ENCODE data around the gene HMCN1. TPM values are rescaled to one million over a fixed set of nuclear protein-coding genes. Genes with fewer than 3 reads are reported as not detected.

Gene HMCN1
- total and polyA plus RNA-seq, 9 donors: 1.4 to 26.6 (median 3.8) TPM

DNA sequence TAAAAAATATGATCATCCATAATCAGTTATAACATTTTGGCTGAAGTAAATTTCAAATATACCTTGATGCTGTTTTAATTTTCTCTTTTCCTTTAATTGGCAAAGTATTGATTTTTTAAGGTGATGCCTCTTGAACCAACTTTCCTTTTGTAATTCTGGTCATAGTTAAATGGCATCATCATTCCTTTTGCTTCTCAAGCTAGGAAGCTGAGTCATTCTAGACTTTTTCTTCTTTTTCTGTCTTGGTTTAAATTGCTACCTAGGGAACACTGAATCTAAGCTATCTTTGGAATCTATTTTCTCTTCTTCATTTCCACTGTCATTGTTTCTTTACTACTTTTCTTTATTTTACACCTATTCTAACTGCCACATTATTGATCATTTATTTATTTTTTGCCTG lies 162.7 kb downstream of the HMCN1 start:
- Histone ChIP-seq H3K4me3 (no peak overlapping the region), H3K27me3 (no peaks in the 10 kb centered on the region), H3K4me1 (ENCODE audit: insufficient read depth) (no peaks in the 10 kb centered on the region), H3K9me3 (no peaks in the 10 kb centered on the region), H3K36me3 (no peaks in the 10 kb centered on the region), H3K27ac (no peak overlapping the region)
- TF ChIP-seq, protein P1, sequence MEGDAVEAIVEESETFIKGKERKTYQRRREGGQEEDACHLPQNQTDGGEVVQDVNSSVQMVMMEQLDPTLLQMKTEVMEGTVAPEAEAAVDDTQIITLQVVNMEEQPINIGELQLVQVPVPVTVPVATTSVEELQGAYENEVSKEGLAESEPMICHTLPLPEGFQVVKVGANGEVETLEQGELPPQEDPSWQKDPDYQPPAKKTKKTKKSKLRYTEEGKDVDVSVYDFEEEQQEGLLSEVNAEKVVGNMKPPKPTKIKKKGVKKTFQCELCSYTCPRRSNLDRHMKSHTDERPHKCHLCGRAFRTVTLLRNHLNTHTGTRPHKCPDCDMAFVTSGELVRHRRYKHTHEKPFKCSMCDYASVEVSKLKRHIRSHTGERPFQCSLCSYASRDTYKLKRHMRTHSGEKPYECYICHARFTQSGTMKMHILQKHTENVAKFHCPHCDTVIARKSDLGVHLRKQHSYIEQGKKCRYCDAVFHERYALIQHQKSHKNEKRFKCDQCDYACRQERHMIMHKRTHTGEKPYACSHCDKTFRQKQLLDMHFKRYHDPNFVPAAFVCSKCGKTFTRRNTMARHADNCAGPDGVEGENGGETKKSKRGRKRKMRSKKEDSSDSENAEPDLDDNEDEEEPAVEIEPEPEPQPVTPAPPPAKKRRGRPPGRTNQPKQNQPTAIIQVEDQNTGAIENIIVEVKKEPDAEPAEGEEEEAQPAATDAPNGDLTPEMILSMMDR (IDR thresholded peaks at IDR 0.05): no peak
- TF ChIP-seq POLR2A (IDR thresholded peaks at IDR 0.05) (no peak), EP300 (IDR thresholded peaks at IDR 0.05) (no peak)
- DNase-seq: no peak
- intact Hi-C loops (cut with DNase I): no loop called here

DNA sequence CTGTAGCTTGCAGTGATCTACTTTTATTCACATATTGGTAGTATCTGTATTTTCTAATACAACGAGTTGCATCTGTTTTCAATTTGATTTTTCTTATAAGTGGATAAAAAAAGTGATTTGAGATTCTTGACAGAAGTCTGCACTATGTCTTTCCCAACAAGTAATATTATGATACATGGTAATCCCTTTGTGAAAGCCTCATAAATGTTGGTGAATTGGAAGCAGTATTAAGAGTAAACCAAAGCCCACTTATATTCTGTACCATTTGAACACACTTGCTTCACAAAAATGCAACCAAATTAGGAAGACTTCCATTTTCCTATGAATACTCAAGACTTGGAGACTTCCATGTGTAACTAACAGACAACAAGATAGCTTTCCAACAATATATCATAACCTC lies 172.0 kb downstream of the HMCN1 start:
- no peaks in the 10 kb centered on the region for H3K4me1 ChIP-seq (ENCODE audit: insufficient read depth)
- H3K4me3 ChIP-seq: no peak overlapping the region
- intact Hi-C loops (cut with DNase I): no loop called here
- no peak overlapping the region for H3K27ac ChIP-seq
- no peak for DNase-seq
- no peaks in the 10 kb centered on the region for H3K9me3 ChIP-seq
- TF ChIP-seq, protein P1 (IDR thresholded peaks at IDR 0.05): no peak
- TF ChIP-seq POLR2A (IDR thresholded peaks at IDR 0.05): no peak
- no peak for TF ChIP-seq EP300 (IDR thresholded peaks at IDR 0.05)
- H3K36me3 ChIP-seq: no peaks in the 10 kb centered on the region
- H3K27me3 ChIP-seq: peaks cover 5% of the 10 kb centered on the region
- 60 to 74% (median 66%) methylated on average over 1 of the region's 1 CpG for WGBS, 3 donors

DNA sequence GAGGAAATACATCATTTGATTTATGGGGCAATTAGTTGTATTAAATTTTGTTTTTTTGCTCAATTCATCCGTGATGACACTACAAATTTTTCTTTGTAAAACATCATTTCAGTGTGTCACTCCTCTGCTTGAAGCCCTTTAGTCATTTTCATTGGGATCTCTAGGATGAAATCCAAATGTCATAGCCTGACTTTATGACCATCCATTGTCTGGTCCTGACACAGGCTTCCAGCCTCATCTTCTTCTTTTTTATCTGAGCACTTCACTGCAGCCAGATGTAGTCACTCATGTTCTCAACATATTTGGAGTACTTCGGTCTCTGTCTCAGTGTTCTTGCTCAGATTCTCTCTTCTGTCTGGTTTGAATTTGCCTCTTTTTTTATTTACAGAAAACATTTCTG lies 173.1 kb downstream of the HMCN1 start:
- intact Hi-C loops (cut with DNase I): no loop called here

DNA sequence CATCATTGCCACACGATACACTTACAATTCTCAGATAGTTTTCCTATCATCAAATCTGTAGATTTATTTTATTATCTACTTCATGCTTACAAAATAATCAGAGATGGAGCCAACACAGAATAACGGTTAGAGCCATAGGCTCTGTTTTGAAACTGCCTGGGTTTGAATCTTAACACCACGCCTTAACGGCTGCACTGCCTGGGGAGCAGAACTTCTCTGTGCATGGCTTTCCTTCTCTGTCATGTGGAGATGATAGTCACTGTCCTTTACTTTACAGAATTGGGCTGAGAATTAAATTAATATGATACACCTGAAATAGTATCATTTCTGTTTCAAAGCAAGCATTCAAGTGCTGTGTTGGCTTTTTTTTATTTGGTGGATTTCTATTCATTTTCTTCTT lies 177.8 kb downstream of the HMCN1 start:
- no peaks in the 10 kb centered on the region for H3K4me1 ChIP-seq (ENCODE audit: insufficient read depth)
- H3K27me3 ChIP-seq: peaks cover 5% of the 10 kb centered on the region
- H3K4me3 ChIP-seq: no peak overlapping the region
- TF ChIP-seq POLR2A (IDR thresholded peaks at IDR 0.05) (no peak), EP300 (IDR thresholded peaks at IDR 0.05) (no peak)
- TF ChIP-seq, protein P1 (IDR thresholded peaks at IDR 0.05): no peak
- intact Hi-C loops (cut with DNase I): no loop called here
- H3K9me3 ChIP-seq: no peaks in the 10 kb centered on the region
- WGBS, 3 donors: 90 to 98% (median 92%) methylated on average over 4 of the region's 4 CpGs
- no peak overlapping the region for H3K27ac ChIP-seq
- no peak for DNase-seq
- H3K36me3 ChIP-seq: no peaks in the 10 kb centered on the region

More for the DNA sequence above, 173.1 kb downstream of the HMCN1 start:
- Histone ChIP-seq H3K27me3 (peaks cover 5% of the 10 kb centered on the region), H3K4me1 (ENCODE audit: insufficient read depth) (no peaks in the 10 kb centered on the region), H3K36me3 (no peaks in the 10 kb centered on the region), H3K27ac (no peak overlapping the region), H3K4me3 (no peak overlapping the region), H3K9me3 (no peaks in the 10 kb centered on the region)
- TF ChIP-seq, protein P1 (IDR thresholded peaks at IDR 0.05): no peak
- no peak for TF ChIP-seq POLR2A (IDR thresholded peaks at IDR 0.05)
- no peak for TF ChIP-seq EP300 (IDR thresholded peaks at IDR 0.05)
- 72 to 82% (median 79%) methylated on average over 2 of the region's 2 CpGs for whole genome bisulfite sequencing, 3 donors
- DNase-seq: no peak

DNA sequence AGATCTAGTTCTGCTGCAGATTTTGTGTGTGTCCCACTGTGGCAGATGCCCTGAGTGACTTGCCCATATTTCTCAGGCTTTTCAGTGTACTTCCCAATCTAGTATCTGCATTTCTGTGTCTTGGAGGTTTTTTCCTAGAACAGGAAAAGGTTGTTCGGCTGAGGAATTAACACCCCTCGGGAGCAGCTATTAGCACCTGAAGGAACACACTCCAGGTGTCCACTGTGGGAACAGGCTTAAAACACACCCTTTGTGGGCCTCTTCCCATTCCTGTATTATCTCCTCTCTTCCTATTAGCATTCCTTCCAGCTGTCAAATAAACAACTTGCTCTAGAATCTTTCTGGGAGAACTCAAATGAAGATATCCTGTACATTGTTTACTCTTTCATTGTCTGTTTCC lies 178.3 kb downstream of the HMCN1 start:
- 36 to 40% (median 38%) methylated on average over 2 of the region's 2 CpGs for WGBS, 3 donors

More for the DNA sequence above, 178.3 kb downstream of the HMCN1 start:
- no peak for TF ChIP-seq POLR2A (IDR thresholded peaks at IDR 0.05)
- TF ChIP-seq EP300 (IDR thresholded peaks at IDR 0.05): no peak
- TF ChIP-seq, protein P1 (IDR thresholded peaks at IDR 0.05): no peak
- H3K27ac ChIP-seq: no peak overlapping the region
- H3K9me3 ChIP-seq: no peaks in the 10 kb centered on the region
- no peaks in the 10 kb centered on the region for H3K4me1 ChIP-seq (ENCODE audit: insufficient read depth)
- H3K4me3 ChIP-seq: no peak overlapping the region
- no peak for DNase-seq
- intact Hi-C loops (cut with DNase I): no loop called here
- H3K36me3 ChIP-seq: no peaks in the 10 kb centered on the region
- H3K27me3 ChIP-seq: peaks cover 5% of the 10 kb centered on the region
